Ovary (tissue), 3 donors: ENCODE measurements around the gene PTPRO.

Source experiments
- CTCF ChIP-seq, 3 donors: fragments of 450-650 bp in 2 of 3; fragments of 200-600 bp in 1 of 3; IDR thresholded peaks; one replicate each; pipeline versions ENCODE4 v1.5.1 to v1.8.0; 2016 to 2022; ENCODE audit warnings: antibody characterized with exemption in 3 of 3, mild to moderate bottlenecking in 1 of 3
- EP300 ChIP-seq: sonication (generic); formaldehyde crosslinking; IDR thresholded peaks from one replicate; pipeline ENCODE4 v1.6.1; 2017; ENCODE audit warnings: antibody characterized with exemption
- POLR2A ChIP-seq: fragments of 450-650 bp; IDR thresholded peaks from one replicate; pipeline ENCODE4 v1.6.1; 2017; ENCODE audit warnings: antibody characterized with exemption, mild to moderate bottlenecking, moderate library complexity
- donor health status: DM: no; HTN: no; CAD: no.

DNA sequence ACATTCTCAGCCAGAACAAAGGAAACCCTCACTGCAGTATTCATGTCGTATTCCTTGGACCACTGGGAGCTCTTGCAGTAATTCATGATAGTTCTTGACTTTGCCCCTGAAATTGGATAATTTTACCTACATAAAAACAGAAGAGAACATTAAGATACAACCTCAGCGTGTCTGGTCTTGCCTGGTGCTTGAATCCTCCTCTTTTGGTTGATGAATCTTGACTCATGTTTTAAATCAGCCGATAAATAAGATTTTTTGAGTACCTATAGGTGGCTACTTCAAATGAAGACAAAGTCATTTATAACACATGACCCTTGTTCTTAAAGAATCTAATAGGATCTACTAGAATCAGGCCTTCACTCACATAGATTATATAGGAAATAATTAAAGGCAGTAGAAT, 221.0 kb downstream of the PTPRO start:
- no peak for TF ChIP-seq CTCF (IDR thresholded peaks at IDR 0.05)
- no peak for TF ChIP-seq POLR2A
- TF ChIP-seq EP300: no peak
